Left lung (tissue), 10 donors: ENCODE measurements around the gene DSP. TPM values are rescaled to one million over a fixed set of nuclear protein-coding genes. Genes with fewer than 3 reads are reported as not detected.
A peak's percentile ranks its signal among the peaks of the same experiment; 100 is the strongest.

ENCODE experiments used
- ATAC-seq: fragments of 200-7000 bp; cut with Tn5 transposase; one replicate; pipeline ENCODE4 v1.9.1; 2020; ENCODE audit warnings: moderate library complexity
- DNase-seq, 4 donors: peaks; one replicate each; pipeline ENCODE4 v3.0.0-alpha.2; 2013 to 2020
- H3K27ac ChIP-seq, 2 donors: fragments of 200-600 bp; sonication (generic) in 1 of 2; one replicate each; pipeline versions ENCODE4 v1.5.0 to v1.8.0; 2020 to 2021
- H3K27me3 ChIP-seq, 2 donors: fragments of 200-600 bp; sonication (generic) in 1 of 2; one replicate each; pipeline versions ENCODE4 v1.5.0 to v1.8.0; 2020 to 2021
- H3K36me3 ChIP-seq, 2 donors: fragments of 200-600 bp; sonication (generic) in 1 of 2; one replicate each; pipeline versions ENCODE4 v1.5.0 to v1.8.0; 2020 to 2021
- H3K4me1 ChIP-seq, 2 donors: fragments of 200-600 bp; one replicate each; pipeline ENCODE4 v1.8.0; 2021
- H3K4me3 ChIP-seq, 2 donors: fragments of 200-600 bp; sonication (generic) in 1 of 2; one replicate each; pipeline versions ENCODE4 v1.5.0 to v1.8.0; 2020 to 2021; ENCODE audit warnings: mild to moderate bottlenecking in 1 of 2
- H3K9me3 ChIP-seq, 2 donors: fragments of 200-600 bp; sonication (generic) in 1 of 2; one replicate each; pipeline versions ENCODE4 v1.5.0 to v1.8.0; 2020 to 2021
- CTCF ChIP-seq, 2 donors: fragments of 200-600 bp; sonication (generic) in 1 of 2; IDR thresholded peaks; one replicate each; pipeline versions ENCODE4 v1.5.0 to v1.8.0; 2021; ENCODE audit warnings: antibody characterized with exemption in 2 of 2
- intact Hi-C, 2 donors: fragments of 100-400 bp; cut with DNase I; formaldehyde crosslinking; loops; one replicate each; pipeline versions ENCODE4 v1.11.2 to v1.14.2; 2022
- polyA plus RNA-seq, 6 donors: library from polyadenylated mRNA; unstranded; fragments of 120-200 nt; gene quantifications; one replicate each; pipeline ENCODE4 v1.2.1, GENCODE V29; 2013; ENCODE audit not compliant: insufficient read length in 6 of 6
- total RNA-seq, 2 donors: library from RNA; stranded (reverse); fragmentation: NEBNext Ultra II Directional; extraction: Animal tissue kit (Norgen Biotek cat#: 25700); gene quantifications; one replicate each; pipeline ENCODE4 v1.2.1, GENCODE V29; 2021
- donor health status: DM: no; HTN: yes; CAD: no.
- donor health status: DM: no; HTN: no; CAD: no.

Gene DSP
- total and polyA plus RNA-seq, 8 donors: 15.1 to 75.5 (median 62.0) TPM

- no peak for TF ChIP-seq CTCF (IDR thresholded peaks at IDR 0.05)
- DNase-seq (peak in 2 of 4 donors; percentile 13 to 60), ATAC-seq (peak; percentile 63)
- Histone ChIP-seq H3K27me3 (no peaks in the 10 kb centered on the region), H3K27ac (peak overlapping the region; percentile 13 to 59), H3K36me3 (peaks cover 0 to 10% of the 10 kb centered on the region in 2 donors), H3K9me3 (no peaks in the 10 kb centered on the region), H3K4me3 (no peak overlapping the region), H3K4me1 (peaks cover 3 to 27% of the 10 kb centered on the region in 2 donors)
- intact Hi-C loops: loop anchor here in 1 of 2 donors (10.0 kb wide), 2 partner anchors 193 to 343 kb away; no protein-coding TSS in a partner anchor
Measured at GRCh38 chr6:7617801-7618764, 76.6 kb downstream of the DSP start.

GRCh38 chr6:7621761-7622160, 80.3 kb downstream of the DSP start:
- Histone ChIP-seq H3K36me3 (no peaks in the 10 kb centered on the region), H3K27ac (no peak overlapping the region), H3K27me3 (no peaks in the 10 kb centered on the region), H3K9me3 (no peaks in the 10 kb centered on the region), H3K4me3 (no peak overlapping the region), H3K4me1 (peaks cover 3 to 18% of the 10 kb centered on the region in 2 donors)
- intact Hi-C loops: no loop called here
- no peak for TF ChIP-seq CTCF (IDR thresholded peaks at IDR 0.05)
- ATAC-seq: no peak
- no peak for DNase-seq

DNA sequence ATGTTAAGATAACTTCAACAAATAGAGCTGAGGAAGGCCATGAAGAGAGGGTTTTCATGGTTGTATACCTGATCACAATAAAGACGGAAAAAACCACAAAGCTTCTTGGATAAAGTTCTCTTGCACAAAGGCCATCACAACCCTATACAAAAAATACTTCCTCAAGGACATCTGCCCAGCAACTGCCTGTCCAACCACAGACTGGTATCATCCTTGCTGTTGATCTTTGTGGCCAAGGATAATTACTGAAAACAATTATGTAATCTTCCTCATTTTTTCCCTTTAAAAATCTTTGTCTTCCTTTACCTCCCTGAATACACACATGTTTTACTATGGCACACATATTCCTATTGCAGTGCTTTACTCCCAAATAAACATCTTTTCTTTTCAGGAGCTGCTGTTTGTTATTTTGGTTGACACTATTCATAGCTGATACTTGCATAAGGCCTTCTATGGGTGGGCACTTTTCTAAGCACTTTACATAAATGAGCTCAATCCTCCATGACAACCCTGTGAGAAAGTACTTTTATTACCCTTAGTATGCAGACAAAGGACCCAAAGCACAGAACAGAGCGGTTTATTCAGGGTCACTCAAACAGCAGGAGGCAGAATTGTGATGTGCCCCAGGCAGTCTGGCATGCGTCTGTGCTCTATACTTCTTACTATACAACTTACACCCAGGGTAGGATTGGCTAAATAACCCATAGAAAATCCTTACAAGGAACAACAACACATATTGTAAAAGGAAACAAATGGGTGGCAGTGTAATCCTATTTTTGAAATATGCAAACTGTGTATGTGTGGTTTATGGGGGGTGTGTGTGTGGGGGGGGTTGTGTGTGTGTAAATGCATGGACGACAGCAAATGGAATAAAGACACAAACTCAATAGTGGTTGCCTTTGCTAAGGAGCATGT, 83.6 kb downstream of the DSP start:
- ATAC-seq: peak; percentile 25
- intact Hi-C loops: no loop called here
- Histone ChIP-seq H3K4me1 (no peaks in the 10 kb centered on the region), H3K27ac (no peak overlapping the region), H3K9me3 (no peaks in the 10 kb centered on the region), H3K27me3 (no peaks in the 10 kb centered on the region), H3K36me3 (no peaks in the 10 kb centered on the region), H3K4me3 (no peak overlapping the region)
- no peak for DNase-seq
- no peak for TF ChIP-seq CTCF (IDR thresholded peaks at IDR 0.05)

DNA sequence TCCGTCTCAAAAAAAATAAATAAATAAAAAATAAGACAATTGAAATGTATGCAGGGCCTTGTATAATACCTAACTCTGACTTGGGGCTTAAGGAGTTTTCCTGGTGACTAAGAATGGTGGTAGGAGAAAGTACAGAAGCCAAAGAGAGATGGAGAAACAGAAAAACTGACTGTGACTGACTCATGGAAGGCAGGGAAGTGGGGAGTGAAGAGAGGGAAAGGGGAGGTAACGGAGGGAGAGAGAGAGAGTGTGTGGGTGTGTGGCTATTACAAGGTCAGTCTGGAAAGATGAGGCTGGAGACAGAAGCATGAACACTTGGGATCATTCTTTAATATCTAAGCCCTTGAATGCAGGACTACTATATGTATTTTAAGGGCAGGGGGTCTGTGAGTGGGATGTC, 87.0 kb downstream of the DSP start:
- no peak overlapping the region for H3K27ac ChIP-seq
- TF ChIP-seq CTCF (IDR thresholded peaks at IDR 0.05): no peak
- no peaks in the 10 kb centered on the region for H3K36me3 ChIP-seq
- no peaks in the 10 kb centered on the region for H3K9me3 ChIP-seq
- H3K4me1 ChIP-seq: no peaks in the 10 kb centered on the region
- H3K4me3 ChIP-seq: no peak overlapping the region
- no peak for DNase-seq
- ATAC-seq: no peak
- intact Hi-C loops: no loop called here
- no peaks in the 10 kb centered on the region for H3K27me3 ChIP-seq
